DMS53 treated with DMSO at 0.1 percent for 48 hours (cell line): Measurements from ENCODE around the gene KIAA0232.
A peak's percentile ranks its signal among the peaks of the same experiment; 100 is the strongest.

ENCODE experiments used
- DNase-seq: peaks from one replicate; lab custom pipeline; 2025; ENCODE audit not compliant: unreplicated experiment; lab: John Stamatoyannopoulos, UW

The KIAA0232 gene, protein sequence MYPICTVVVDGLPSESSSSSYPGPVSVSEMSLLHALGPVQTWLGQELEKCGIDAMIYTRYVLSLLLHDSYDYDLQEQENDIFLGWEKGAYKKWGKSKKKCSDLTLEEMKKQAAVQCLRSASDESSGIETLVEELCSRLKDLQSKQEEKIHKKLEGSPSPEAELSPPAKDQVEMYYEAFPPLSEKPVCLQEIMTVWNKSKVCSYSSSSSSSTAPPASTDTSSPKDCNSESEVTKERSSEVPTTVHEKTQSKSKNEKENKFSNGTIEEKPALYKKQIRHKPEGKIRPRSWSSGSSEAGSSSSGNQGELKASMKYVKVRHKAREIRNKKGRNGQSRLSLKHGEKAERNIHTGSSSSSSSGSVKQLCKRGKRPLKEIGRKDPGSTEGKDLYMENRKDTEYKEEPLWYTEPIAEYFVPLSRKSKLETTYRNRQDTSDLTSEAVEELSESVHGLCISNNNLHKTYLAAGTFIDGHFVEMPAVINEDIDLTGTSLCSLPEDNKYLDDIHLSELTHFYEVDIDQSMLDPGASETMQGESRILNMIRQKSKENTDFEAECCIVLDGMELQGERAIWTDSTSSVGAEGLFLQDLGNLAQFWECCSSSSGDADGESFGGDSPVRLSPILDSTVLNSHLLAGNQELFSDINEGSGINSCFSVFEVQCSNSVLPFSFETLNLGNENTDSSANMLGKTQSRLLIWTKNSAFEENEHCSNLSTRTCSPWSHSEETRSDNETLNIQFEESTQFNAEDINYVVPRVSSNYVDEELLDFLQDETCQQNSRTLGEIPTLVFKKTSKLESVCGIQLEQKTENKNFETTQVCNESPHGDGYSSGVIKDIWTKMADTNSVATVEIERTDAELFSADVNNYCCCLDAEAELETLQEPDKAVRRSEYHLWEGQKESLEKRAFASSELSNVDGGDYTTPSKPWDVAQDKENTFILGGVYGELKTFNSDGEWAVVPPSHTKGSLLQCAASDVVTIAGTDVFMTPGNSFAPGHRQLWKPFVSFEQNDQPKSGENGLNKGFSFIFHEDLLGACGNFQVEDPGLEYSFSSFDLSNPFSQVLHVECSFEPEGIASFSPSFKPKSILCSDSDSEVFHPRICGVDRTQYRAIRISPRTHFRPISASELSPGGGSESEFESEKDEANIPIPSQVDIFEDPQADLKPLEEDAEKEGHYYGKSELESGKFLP (N-terminal part only)

DNA sequence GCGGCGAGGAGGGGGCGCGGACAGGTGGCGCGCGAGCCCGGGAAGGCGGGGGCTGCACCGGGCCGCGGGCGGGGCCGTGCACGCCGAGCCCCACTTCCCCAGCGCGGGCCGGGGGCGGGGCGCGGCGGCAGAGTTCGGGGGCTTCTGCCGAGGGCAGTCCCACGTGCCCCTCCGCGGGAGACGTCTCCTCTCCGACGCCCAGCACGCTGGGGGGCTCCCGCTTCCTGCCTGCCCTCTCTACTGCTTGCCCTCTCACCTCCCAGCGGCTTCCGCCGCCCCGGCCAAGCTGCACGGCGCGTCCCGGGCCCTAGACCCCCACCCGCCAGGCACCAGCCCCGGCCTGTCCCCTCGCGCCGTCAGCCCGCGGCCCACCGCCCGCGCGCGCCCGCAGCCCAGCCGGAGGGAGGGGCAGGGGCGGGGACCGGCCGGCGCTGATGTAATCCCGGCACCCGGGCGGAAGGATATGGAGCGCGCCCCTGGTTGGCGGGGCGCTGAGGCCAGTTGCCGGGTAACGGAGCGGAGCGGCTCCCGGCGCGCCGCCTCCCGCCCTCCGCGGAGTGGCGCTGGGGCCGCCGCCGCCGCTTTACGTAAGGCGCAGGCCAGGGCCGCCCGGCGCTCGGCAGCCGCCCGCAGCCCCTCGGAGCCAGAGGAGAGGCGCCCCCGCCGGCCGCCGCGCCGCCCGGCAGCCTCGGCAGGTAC, at the start of gene KIAA0232:
KIAA0232 (plus strand) TSS at position 581 of the 699 bp plus-strand sequence. CDS start 41,727 bp downstream, outside the sequence.
- peak; percentile 90 for DNase-seq

DNA sequence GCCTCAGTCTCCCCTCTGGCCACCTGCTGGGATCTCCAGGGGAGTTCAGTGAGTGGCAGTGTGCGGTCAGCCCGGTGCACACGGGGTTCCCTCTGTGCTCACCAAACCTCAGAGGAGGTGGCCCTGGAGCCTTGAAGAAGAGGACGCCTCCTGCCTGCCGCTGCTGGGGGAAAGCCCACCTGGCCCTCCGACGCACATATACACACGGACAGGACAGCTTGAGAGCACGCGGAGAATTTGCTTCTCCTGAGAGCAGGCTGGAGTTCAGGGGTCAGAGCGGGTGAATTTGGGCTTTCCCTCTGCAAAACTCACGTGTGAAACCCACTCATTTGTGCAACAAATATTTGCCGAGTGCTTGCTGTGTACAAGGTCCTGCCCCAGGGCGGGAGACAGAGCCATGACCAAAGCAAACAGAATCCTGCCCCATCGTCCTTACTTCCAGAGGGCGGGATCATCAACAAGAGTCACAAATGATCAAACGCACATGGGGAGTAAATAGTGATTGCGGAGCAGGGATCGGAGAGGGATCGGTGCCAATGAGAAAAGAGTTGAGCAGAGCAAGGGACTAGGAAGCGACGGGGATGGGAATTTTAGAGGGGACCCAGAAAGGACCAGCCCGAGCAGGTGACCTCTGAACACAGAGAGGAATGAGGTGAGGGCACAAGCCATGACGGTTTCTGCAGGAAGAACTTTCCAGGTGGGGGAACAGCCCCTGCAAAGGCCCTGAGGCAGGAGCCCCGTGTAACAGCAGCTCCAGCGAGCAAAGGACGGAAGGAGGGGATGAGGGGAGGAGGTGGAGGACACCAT, 49.0 kb upstream of the KIAA0232 start:
- DNase-seq: no peak

DNA sequence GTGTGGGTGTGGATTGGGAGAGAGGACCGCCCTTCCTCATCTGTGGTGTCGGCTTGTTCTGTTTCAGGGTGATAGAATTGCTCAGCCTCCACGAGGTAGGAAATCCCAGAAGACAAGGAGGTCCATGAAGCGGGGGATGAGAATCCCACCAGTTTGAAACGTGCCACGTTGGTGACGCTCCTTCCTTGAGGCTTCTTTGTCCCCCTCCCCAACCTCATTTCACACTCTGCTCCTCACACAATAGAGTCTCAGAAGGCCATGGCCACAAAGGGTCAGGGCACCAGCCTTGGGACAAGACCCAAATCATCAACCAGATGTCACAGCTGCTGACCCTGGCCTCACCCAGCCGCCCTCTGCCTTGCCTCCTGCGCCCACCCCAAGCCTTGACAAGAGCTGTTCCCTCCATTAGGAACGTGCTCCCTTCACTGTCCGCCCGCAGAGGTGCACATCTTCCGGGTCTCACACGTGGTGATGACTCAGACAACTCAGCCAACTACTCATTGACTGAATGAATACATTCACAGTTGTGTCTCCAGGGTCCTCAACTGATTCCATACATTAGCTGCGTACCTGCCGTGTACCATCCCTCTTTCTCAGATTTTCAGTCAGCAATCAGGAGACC, 48.3 kb upstream of the KIAA0232 start:
- no peak for DNase-seq

DNA sequence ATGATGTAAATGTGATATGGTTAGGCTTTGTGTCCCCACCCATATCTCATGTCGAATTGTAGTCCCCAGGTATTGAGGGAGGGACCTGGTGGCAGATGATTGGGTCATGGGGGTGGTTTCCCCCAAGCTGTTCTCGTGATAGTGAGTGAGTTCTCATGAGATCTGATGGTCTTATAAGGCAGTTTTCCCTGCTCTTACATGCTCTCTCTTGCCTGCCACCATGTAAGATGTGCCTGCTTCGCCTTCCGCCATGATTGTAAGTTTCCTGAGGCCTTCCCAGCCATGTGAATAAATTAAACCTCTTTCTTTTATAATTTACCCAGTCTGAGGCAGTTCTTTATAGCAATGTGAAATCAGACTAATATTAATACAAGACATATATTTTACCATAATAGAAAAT, 42.6 kb upstream of the KIAA0232 start:
- no peak for DNase-seq

DNA sequence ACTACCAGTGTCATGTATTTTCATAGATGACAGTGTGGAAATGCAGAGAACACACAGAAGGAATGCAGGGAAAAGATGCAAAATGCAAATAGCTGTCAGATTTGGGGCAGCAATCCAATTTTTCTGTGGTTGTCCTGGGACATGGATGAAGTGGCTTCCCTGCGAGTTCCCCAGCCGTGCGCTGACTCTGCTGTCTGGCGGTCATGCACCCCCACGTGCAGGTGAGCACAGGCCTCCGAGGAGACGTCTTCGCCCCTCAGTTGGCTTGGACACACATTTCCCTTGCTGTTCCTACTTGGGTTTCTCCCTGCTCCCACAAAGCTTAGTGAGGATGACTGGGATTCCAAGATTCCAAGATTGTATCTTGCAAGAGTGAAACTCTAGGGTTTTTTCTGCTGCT, 42.2 kb upstream of the KIAA0232 start:
- no peak for DNase-seq

DNA sequence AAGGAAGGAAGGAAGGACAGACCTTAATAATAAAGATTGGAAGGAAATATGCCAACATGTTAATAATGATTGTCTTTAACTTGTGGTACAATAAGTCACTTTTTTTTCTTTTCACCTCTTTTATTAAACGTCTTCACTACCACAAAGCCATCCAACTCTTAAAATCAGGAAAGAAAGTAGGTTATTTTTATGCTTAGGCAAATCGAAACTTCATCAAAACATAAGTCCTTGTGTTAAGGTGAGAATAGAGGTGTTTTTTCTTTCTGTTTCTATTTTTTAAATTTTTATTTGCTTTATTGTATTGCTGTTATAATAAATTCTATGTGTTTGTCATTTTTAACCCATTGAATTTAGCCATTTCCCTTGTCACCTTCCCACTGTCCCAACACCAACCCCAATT, 40.0 kb upstream of the KIAA0232 start:
- no peak for DNase-seq

DNA sequence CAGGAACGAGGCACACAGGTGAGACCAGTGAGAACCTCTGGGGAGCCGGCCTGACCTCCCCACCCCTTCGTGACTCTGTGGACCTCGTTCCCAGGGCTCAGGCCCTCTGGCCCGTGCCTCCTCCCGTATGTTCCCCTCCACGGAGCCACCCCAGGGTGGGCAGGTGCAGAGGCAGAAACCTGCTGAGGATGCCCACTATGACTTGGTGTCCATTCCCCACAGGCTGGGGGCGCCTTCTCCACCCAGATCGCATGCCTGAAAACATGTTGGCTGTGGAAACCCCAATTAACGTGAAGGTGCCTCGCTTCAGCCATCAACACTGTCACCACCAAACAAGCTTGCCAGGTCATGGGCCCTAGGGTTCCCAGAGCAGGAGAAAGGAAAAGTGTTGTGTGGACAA, 39.5 kb upstream of the KIAA0232 start:
- no peak for DNase-seq

DNA sequence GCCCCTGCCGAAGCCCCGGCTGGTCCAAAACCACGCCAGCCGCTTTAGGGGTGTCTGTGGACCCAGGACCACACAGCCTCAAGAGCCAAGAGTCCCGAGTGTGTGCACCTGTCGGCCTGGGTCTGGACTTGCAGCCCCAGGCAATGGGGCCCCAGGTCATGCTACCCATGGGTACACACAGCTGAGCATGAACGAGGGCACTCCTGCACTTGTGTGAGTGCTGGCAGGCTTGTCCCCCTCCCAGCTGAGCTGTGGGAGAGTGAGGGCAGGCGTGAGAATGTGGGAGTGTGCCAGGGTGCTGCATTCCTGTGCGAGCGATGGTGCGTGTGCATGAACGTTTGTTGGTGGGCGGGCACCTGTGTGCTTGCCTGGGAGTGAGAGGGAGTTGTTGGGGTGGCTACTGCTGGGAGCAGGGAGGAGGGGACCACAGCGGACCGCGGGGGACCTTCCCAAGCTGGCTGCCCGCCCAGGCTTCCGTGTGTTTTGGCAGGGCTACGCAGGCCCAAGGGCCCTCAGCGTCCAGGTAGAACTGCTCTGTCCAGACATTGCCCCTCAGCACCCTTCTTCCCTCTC, 35.7 kb upstream of the KIAA0232 start:
- DNase-seq: no peak

DNA sequence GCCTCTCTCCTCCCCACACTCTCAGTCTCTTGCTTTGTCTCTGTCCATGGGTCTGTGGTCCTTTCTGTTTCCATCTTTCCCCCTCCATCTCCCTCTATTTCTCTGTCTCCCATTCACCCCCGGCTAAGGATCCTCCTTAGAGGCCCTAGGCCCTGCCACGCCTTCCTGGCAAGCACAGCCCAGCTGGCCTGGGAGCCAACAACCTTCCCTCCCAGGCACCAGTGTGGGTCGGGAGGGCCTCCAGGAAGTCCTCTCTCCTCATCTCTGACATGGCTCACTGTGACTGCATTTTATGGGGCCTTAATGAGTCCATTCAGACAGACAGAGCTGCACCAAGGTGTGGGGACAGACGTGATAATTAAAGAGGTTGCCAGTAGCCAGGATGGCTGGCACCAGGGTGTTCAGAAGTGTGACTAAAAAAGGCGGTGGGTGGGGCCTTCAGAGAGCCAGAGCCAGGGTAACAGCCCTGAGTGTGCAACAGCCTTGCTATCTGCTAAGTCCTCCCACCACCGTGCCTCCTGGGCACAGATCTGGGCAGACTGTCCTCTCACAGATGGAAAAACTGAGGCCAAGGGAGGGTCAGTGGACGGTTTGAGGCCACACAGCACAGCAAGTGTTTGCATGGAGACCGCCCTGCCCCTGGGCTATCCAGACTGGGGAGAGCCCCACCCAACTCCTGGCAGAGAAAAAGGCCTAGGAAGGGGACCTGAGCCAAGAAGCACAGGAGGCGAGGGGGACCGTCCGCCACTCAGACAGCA, 35.1 kb upstream of the KIAA0232 start:
- no peak for DNase-seq

DNA sequence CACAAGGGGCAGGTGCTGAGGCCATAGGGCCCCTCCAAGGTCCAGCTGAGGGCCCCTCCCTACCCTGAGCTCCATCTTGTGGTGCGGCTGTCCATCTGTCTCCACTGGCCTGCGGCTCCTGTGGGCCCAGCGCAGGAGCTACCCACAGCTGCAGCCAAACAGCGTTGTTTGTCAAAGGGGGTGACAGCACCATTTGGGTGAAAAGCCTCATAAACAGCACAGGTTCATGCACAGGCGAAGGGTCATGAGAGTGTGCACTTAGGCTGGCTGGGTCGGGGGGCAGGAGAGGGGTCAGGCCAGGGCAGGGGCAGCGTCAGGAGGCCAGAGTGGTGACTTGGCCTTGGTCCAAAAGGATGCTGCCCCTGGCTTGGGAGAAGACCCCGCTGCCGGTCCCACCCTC, 34.2 kb upstream of the KIAA0232 start:
- DNase-seq: no peak

DNA sequence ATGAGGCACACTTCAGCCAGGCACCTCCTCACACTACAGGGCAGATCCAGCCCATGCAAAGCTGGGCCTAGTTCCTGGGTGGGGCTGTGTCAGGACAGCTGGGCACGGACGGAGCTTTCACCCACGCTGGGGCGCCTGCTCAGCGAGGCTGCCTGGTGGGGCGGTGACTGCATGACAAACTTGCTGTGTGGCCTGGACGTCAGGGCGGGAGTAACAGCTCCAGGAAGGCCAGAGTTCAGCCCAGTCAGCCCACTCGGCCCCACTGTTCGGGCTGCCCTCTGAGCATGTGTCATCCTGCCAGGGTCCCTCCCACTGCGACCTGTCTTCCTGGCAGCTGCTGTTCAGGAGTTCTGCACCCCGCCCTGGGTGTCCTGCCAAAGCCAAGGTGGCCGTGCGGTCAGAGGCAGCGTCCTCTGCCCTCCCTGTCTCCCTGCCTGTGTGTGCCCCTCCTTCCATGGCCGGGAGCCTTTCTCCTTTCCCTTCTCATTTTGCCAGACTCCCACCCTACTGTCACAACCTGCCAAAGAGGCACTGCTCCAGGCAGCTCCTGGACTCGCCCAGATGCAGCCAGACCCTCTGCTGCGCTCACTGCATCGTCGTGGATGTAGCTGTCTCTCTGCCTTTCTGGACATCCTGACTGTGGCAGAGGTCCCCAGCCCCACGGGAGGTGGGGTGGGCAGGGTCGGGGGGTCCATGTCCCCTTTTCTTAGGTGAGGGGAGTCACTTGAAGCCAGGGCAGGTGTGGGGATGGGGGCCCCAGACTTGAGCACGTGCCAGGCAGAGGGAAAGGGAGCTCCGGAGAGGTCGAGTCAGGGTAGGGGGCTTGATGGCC, 33.0 kb upstream of the KIAA0232 start:
- DNase-seq: peak; percentile 91

DNA sequence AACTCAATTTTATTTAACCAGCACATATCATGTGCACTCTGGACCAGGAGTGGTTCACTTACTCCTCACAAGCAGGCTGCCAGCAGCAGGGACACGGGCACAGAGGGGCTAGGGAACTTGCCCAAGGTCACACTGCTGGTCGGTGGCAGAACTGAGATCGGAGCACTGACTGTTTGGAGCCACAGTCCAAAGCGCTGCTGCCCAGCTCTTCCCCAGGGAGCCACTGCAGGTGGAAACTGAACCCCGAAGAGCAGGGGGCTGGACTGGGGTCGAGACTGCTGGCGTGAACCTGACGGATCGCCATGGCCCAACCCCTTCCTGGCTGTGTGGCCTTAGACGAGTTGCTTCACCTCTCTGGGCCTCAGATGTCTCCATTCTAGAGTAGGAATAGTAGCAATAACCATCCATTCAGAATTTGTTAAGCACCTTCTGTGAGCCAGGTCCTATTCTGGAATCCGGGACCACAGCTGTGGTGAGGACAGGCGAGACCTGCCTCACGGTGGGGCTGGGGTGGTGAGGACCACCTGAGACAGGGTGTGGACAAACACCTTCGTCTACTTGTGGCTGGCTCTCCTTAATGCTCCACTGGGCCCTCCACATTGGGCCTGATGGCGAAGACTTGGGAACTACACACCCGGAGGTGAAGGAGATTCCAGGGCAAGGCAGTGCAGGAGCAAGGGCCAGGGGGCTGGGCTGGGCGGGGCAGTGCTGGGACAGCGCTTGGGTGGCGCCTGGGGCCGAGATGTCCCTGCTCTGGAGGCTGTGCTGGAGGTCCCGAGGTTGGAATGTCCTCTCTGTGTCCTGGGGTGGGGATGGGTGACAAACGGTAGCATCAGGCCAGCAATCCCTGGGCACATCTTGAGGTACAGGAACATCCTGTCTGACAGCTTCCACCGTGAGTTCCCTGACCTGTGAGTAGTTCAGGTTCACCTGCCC, 32.0 kb upstream of the KIAA0232 start:
- DNase-seq: peak; percentile 75

DNA sequence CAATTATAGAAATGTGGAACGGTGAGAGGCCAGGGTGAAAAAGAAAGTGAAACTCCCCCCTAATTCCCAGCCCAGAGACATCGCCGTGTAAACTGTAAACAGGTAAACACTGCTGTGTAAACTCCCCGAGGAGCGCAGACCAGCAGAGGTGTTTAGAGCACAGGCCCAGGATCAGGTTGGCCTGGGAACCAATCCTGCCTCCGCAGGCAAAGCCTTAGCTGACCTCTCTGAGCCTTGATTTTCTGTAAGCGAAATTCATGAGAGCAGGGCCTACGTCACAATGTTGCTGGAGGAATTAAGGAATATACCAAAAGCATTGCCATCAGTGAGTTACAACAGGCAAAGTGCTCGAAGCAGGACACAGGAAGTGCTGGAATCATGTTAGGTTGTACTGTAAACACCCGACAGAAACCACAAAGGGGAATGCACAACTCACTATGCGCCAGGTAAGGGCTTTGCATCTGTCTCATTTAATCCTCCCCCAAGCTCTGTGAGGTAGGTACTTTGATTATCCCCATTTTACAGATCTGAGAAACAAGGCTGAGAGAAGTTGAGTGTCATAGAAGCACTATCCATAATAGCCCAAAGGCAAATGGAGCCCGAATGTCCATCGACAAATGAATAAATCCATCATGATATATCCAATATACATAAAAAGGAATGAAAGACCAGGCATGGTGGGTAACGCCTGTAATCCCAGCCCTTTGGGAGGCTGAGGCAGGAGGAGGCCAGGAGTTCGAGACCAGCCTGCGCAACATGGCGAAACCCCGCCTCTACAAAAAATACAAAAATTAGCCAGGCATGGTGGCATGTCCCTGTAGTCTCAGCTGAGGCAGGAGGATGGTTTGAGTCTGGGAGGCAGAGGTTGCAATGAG, 30.7 kb upstream of the KIAA0232 start:
- DNase-seq: peak; percentile 82

DNA sequence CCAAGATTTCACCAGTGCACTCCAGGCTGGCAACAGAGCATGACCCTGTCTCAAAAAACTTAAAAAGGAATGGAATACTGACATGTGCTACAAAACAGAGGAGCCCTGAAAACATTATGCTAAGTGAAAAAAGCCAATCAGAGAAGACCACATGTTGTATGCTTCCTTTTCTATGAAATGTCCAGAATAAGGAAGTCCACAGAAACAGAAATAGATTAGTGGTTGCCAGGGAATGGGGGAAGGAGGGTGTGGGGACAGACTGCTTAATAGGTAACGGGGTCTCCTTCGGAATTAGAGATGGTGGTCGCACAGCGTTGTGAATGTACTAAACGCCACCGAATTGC, 30.1 kb upstream of the KIAA0232 start:
- DNase-seq: no peak

DNA sequence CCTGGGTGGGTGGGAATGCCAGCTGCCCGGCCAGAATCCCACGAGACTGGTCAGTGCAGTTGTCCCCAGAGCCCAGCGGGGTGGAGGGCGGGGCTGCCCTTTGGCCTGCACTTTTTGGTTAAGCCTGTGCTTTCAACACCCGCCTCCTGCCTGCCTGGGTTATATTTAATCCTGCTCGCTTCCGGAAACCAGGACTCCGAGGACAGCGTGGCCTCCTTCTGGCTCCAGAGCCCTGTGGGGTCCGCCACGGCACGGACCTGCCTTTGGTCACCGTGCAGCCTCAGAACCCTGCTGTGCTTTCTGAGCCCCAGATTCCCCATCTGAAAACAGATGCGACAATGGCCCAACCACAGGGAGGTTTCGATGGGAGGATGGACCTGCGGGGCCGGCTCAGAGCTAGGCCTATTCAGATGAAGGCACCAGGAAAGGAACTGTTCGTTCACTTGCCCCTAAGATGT, 29.4 kb upstream of the KIAA0232 start:
- no peak for DNase-seq

DNA sequence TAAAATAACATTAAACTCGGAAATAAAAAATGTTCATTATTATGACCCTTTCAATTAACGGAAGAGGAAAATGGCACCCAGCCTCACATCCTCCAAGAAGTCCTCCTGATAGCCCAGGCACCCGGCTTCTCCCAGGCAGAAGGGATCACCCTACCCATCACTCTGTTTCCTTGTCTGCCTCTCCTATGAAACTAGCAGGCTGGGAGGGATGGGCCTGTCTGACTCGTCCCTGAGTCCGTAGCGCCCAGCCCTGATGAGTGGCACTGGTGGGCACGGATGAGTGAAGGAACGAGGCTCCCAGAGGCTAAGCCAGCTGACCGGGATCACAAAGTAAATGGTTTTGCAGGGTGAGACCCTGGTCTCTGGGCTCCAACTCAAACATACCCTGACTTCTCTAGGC, 28.6 kb upstream of the KIAA0232 start:
- DNase-seq: no peak
